Keratinocyte (primary cell): Measurements from ENCODE around the gene ALS2CL.

ENCODE experiments used
- CTCF ChIP-seq, 3 experiments: IDR thresholded peaks in 1 of 3; conservative IDR thresholded peaks in 1 of 3; optimal IDR thresholded peaks in 1 of 3; 2 replicates in 2 of 3; 3 replicates in 1 of 3; pipeline versions ENCODE3 to v1.5.1; 2011; ENCODE audit warnings: low read length in 3 of 3, mild to moderate bottlenecking in 3 of 3, moderate library complexity in 2 of 3, control low read depth in 1 of 3, inconsistent platforms in 1 of 3; ENCODE audit not compliant: insufficient read depth in 2 of 3; ENCODE audit errors: extremely low read depth in 1 of 3
- EZH2 ChIP-seq: IDR thresholded peaks from one replicate; pipeline ENCODE4 v1.6.1; 2012; ENCODE audit warnings: inconsistent platforms, mild to moderate bottlenecking, low read length, moderate library complexity

- TF ChIP-seq CTCF (optimal IDR thresholded peaks at IDR 0.05 in 1 of 3, IDR thresholded peaks at IDR 0.05 in 1 of 3, conservative IDR thresholded peaks at IDR 0.05 in 1 of 3; ENCODE audit: extremely low read depth in 1 of 3, insufficient read depth in 2 of 3, low read length in 3 of 3) (no peak), EZH2 (no peak)
Measured at GRCh38 chr3:46646700-46647099, 46.8 kb downstream of the ALS2CL start.
